ENCODE results near the gene SMIM32.

DNA sequence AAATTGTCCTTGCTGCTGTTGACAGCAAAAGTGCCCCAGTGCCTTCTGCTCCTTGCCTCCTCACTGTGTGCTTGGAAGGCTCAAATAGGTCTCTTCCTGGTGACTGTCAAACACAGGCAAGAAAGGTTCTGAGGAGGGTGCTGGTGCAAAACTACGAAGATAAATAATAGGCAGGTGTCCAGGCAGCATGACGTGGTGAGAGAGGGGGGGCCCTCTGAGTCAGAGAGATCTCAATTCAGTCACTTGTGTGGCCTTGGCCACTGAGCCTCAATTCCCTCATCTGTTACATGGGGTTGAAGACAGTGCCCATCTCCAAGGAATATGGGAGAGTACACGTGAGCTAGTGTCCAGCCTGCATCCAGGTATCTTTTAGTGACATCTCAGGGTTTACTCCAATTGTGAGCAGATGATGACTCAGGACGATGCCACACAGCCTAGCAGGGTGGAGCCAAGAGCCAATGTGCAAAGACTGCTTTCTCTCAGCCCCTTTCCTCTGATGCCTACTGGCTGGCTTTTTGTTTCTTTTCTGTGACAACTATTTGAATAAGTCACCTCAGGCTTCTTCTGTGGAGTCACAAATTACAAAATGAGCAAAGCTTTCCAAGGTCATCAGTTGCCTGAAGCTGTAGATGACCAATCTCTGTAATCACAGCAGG, 29.7 kb upstream of the SMIM32 start:
- TF ChIP-seq PAX5 (IDR thresholded peaks at IDR 0.05; ENCODE audit: insufficient read depth, low read length, severe bottlenecking), result no peak
- no peak for TF ChIP-seq TAF1 (IDR thresholded peaks at IDR 0.05; ENCODE audit: low read depth, low read length)
- TF ChIP-seq POLR2A (IDR thresholded peaks at IDR 0.05; ENCODE audit: low read depth, low read length), result no peak
- no peak for TF ChIP-seq POLR2AphosphoS5 (IDR thresholded peaks at IDR 0.05; ENCODE audit: low read depth, low read length)
- no peak for TF ChIP-seq POU2F2 (IDR thresholded peaks at IDR 0.05; ENCODE audit: low read depth, low read length)
- TF ChIP-seq SPI1 (IDR thresholded peaks at IDR 0.05; ENCODE audit: low read depth, low read length), result no peak

All from GM12891 (cell line).